ENCODE results near the gene MRPS18A. TPM values are rescaled to one million over a fixed set of nuclear protein-coding genes. Genes with fewer than 3 reads are reported as not detected.

The MRPS18A gene
- total and polyA plus RNA-seq, 2 experiments from 2014 or later = 58.6 to 62.7 TPM

DNA sequence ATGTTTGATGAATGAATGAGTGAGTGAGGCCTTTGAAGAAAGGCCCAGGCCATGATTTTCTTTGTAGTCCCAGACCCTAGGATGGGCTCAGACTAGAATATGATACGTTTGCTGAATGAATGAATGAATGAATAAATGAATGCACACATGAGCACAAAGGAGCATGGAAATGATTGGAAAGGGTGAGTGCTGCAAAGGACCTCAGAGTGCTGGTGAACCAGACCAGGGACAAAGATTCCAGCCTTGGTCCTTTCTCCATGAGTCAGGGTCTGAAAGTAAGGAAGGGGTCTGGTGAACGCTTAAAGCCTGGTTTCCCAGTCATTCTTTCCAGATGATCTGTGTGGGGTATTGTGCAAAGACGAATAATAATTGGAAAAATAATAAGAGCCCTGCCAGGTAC, 40.0 kb upstream of the MRPS18A start (continued):
- no peak for TF ChIP-seq REST (IDR thresholded peaks at IDR 0.05; ENCODE audit: unreplicated experiment)
- TF ChIP-seq, protein P1, sequence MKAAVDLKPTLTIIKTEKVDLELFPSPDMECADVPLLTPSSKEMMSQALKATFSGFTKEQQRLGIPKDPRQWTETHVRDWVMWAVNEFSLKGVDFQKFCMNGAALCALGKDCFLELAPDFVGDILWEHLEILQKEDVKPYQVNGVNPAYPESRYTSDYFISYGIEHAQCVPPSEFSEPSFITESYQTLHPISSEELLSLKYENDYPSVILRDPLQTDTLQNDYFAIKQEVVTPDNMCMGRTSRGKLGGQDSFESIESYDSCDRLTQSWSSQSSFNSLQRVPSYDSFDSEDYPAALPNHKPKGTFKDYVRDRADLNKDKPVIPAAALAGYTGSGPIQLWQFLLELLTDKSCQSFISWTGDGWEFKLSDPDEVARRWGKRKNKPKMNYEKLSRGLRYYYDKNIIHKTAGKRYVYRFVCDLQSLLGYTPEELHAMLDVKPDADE (IDR thresholded peaks at IDR 0.05) = no peak
- no peak for TF ChIP-seq CTCF (conservative IDR thresholded peaks at IDR 0.05; ENCODE audit: low read depth in 2 of 2)
- no peak for TF ChIP-seq JUNB (IDR thresholded peaks at IDR 0.05; ENCODE audit: unreplicated experiment)

DNA sequence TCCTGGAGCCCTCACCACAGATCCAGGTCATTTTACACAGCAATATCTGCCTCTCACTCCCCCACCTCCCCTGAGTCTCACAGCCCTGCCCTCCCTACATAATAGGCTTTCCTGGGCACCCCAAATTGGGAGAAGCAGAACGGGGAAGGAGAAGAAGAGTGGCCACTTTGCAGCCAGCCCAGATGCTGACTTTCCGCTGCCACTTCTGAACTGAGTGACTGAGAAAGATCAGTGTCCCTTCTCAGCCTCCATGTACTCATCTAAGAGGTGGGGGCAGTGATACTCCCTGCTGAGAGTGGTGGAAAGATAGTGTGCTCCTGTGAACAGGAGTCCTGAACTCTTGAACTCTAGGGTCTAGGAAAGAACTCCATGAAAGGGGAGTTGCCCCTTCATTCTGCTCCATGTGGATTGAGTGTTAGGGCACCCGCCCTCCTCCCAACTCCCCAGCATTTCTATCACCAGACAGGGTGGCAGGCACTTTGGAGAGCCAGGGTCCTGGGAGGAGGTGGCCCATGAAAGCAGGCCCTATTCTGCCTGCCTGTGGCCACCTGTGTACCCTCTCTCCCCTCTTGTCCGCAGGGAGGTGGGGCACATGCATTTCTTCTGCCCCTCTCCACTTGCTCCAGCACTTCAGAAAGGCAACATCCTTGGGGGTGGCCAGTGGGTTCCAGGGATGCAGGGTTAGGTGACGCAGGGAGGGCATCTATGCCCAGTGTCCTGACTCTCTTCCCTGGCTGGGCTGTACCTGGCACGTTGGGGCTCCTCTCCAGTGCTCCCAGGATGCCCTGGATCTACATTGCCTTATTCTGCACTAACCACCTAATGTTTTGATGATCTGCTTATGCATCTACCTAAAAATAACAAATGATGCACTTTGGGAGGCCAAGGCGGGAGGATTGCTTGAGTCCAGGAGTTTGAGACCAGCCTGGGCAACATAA, 38.3 kb upstream of the MRPS18A start:
- Mint-ChIP-seq H3K4me3 (no peak overlapping the region), H3K27me3 (ENCODE audit: insufficient read depth, low read depth, poor library complexity) (no peaks in the 10 kb centered on the region), H3K4me1 (peaks cover 8% of the 10 kb centered on the region), H3K27ac (no peak overlapping the region), H3K36me3 (ENCODE audit: low read depth) (no peaks in the 10 kb centered on the region), H3K9me3 (peaks cover 13% of the 10 kb centered on the region; the same call in 2 of the 3 replicates)
- DNase-seq (ENCODE audit: low spot score) (no peak), ATAC-seq (no peak)
- peaks cover 6% of the 10 kb centered on the region; the same call in 1 of the 2 replicates for H3K36me3 ChIP-seq (ENCODE audit: insufficient read depth)
- no peak overlapping the region for H3K4me3 ChIP-seq
- peak overlapping the region; percentile 88; the same call in 1 of the 2 replicates for H2AFZ ChIP-seq
- H3K27ac ChIP-seq (ENCODE audit: low read depth) = no peak overlapping the region
- no peaks in the 10 kb centered on the region for H4K20me1 ChIP-seq (replicated peaks; ENCODE audit: insufficient read depth)
- no peaks in the 10 kb centered on the region for H3K9me2 ChIP-seq (ENCODE audit: insufficient read depth)
- no peaks in the 10 kb centered on the region for H3K79me2 ChIP-seq (replicated peaks; ENCODE audit: insufficient read depth)
- no peaks in the 10 kb centered on the region for H3K27me3 ChIP-seq (ENCODE audit: insufficient read depth)
- H3K4me2 ChIP-seq = no peak overlapping the region
- H3F3A ChIP-seq (replicated peaks; ENCODE audit: low read depth) = no peaks in the 10 kb centered on the region
- H3K4me1 ChIP-seq (ENCODE audit: insufficient read depth) = peaks cover 5% of the 10 kb centered on the region; the same call in 1 of the 2 replicates
- no peak for TF ChIP-seq STAT1 (IDR thresholded peaks at IDR 0.05; ENCODE audit: unreplicated experiment)
- no peak for TF ChIP-seq EZH2phosphoT487 (IDR thresholded peaks at IDR 0.05; ENCODE audit: unreplicated experiment)
- TF ChIP-seq NANOG (IDR thresholded peaks at IDR 0.05; ENCODE audit: borderline replicate concordance) = no peak
- TF ChIP-seq CREB1 (CRISPR knock-in tag; IDR thresholded peaks at IDR 0.05; ENCODE audit: low read depth) = no peak
- no peak for TF ChIP-seq ZNF114 (CRISPR knock-in tag; IDR thresholded peaks at IDR 0.05)
- no peak for TF ChIP-seq EZH2 (IDR thresholded peaks at IDR 0.05; ENCODE audit: low read depth, unreplicated experiment)
- TF ChIP-seq CTCF (conservative IDR thresholded peaks at IDR 0.05; ENCODE audit: low read depth in 2 of 2) = no peak
- TF ChIP-seq JUNB (IDR thresholded peaks at IDR 0.05; ENCODE audit: unreplicated experiment) = no peak
- no peak for TF ChIP-seq REST (IDR thresholded peaks at IDR 0.05; ENCODE audit: unreplicated experiment)
- TF ChIP-seq, protein P1 (IDR thresholded peaks at IDR 0.05) = no peak
- TF ChIP-seq ZNF331 (CRISPR knock-in tag; IDR thresholded peaks at IDR 0.05; ENCODE audit: low read depth) = no peak

Measured in GM23338 (cell line).